HG03135 (cell line): ENCODE data around the gene LCE6A.

ENCODE experiments used
- ATAC-seq: cut with Tn5 transposase; IDR thresholded peaks from one replicate; pipeline ENCODE4 v1.9.1; 2021; ENCODE audit warnings: mild to moderate bottlenecking, moderate library complexity; ENCODE audit not compliant: unreplicated experiment

LCE6A gene

GRCh38 chr1:152873495-152873894 is 30.8 kb downstream of the LCE6A start:
- ATAC-seq, result no peak

GRCh38 chr1:152876827-152877226 is 34.2 kb downstream of the LCE6A start:
- no peak for ATAC-seq

GRCh38 chr1:152878042-152878441 is 35.4 kb downstream of the LCE6A start, which contains the start of gene SMCP:
SMCP (plus strand) TSS chr1:152878322; CDS start chr1:152884423, 6,101 bp downstream.
- no peak for ATAC-seq

GRCh38 chr1:152879559-152880198 is 37.0 kb downstream of the LCE6A start:
- ATAC-seq, result no peak

- ATAC-seq, result no peak
Observed at GRCh38 chr1:152880316-152880715, 37.7 kb downstream of the LCE6A start.

GRCh38 chr1:152880907-152881306 is 38.3 kb downstream of the LCE6A start:
- ATAC-seq, result no peak

- no peak for ATAC-seq
Observed at GRCh38 chr1:152884085-152884484, 41.4 kb downstream of the LCE6A start.

- no peak for ATAC-seq
Observed at GRCh38 chr1:152884506-152884905, 41.9 kb downstream of the LCE6A start.

GRCh38 chr1:152884966-152885624 is 42.4 kb downstream of the LCE6A start:
- ATAC-seq, result no peak

- ATAC-seq, result no peak
Observed at GRCh38 chr1:152886085-152886484, 43.4 kb downstream of the LCE6A start.

GRCh38 chr1:152886758-152887409 is 44.2 kb downstream of the LCE6A start:
- ATAC-seq, result no peak

GRCh38 chr1:152888126-152888525 is 45.5 kb downstream of the LCE6A start:
- ATAC-seq, result no peak
